Measurements from ENCODE around the gene TMTC1. TPM values are rescaled to one million over a fixed set of nuclear protein-coding genes. Genes with fewer than 3 reads are reported as not detected.
A peak's percentile ranks its signal among the peaks of the same experiment; 100 is the strongest.

Gene TMTC1
- total and polyA plus RNA-seq, 10 donors = 3.4 to 210 (median 137) TPM

DNA sequence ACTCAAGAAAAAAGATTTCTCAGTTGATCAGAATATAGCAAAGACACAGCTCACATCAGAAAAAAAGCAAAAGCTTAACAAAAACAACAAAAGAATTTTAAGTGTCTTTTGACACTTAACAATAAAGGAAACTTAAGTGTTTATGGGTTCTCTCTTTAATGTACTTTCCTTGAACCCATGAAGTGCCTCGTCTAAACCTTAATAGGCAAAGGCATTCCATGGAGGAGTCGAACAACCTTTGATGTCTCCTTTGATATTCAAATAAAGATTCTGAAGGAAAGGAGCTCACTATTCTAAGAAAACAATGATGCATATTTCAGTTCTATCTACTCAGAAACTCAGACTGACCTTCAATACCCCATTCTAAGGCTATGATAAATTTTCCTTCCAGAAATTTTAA is 116.7 kb downstream of the TMTC1 start:
- peaks cover 0 to 6% (median 0%) of the 10 kb centered on the region in 6 donors for H3K36me3 ChIP-seq
- intact Hi-C loops (cut with DNase I; ENCODE audit: low total_unique reads) = no loop called here
- H3K9me3 ChIP-seq = no peaks in the 10 kb centered on the region
- H3K27ac ChIP-seq = peak overlapping the region in 2 of 8 donors; percentile 13 to 51
- H3K27me3 ChIP-seq (replicated peaks in 1 of 7) = no peaks in the 10 kb centered on the region
- no peak overlapping the region for H3K4me3 ChIP-seq
- no peak for TF ChIP-seq POLR2AphosphoS5 (IDR thresholded peaks at IDR 0.05)
- TF ChIP-seq, protein P1, sequence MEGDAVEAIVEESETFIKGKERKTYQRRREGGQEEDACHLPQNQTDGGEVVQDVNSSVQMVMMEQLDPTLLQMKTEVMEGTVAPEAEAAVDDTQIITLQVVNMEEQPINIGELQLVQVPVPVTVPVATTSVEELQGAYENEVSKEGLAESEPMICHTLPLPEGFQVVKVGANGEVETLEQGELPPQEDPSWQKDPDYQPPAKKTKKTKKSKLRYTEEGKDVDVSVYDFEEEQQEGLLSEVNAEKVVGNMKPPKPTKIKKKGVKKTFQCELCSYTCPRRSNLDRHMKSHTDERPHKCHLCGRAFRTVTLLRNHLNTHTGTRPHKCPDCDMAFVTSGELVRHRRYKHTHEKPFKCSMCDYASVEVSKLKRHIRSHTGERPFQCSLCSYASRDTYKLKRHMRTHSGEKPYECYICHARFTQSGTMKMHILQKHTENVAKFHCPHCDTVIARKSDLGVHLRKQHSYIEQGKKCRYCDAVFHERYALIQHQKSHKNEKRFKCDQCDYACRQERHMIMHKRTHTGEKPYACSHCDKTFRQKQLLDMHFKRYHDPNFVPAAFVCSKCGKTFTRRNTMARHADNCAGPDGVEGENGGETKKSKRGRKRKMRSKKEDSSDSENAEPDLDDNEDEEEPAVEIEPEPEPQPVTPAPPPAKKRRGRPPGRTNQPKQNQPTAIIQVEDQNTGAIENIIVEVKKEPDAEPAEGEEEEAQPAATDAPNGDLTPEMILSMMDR (IDR thresholded peaks at IDR 0.05 in 8 of 11, conservative IDR thresholded peaks at IDR 0.05 in 3 of 11) = no peak
- no peak for TF ChIP-seq POLR2A (IDR thresholded peaks at IDR 0.05)
- DNase-seq = no peak
- WGBS, 5 donors = 51 to 74% (median 65%) methylated on average over 2 of the region's 2 CpGs
- peaks cover 0 to 9% (median 0%) of the 10 kb centered on the region in 6 donors for H3K4me1 ChIP-seq

DNA sequence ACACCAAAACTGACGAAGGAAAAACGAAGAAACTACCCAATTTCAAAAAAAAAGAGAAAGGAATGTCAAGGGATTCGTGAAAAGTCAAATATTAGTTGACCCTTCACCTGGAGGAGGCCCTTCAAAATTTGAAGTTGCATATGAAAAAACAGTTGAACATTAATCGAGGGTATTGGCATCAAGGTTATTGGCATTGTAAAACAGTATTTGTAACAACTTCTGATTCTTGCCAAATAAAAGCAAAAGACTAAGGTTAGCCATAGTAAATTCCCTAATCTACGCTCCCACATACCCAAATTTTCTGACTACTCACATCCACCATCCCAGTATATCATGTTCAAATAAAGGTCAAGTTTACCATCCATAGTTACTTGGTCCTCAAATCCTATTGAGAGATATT is 118.6 kb downstream of the TMTC1 start:
- TF ChIP-seq POLR2AphosphoS5 (IDR thresholded peaks at IDR 0.05) (no peak), POLR2A (IDR thresholded peaks at IDR 0.05) (no peak)
- TF ChIP-seq, protein P1 (IDR thresholded peaks at IDR 0.05 in 8 of 11, conservative IDR thresholded peaks at IDR 0.05 in 3 of 11) = no peak
- Histone ChIP-seq H3K4me1 (peaks cover 0 to 9% (median 0%) of the 10 kb centered on the region in 6 donors), H3K36me3 (peaks cover 0 to 4% (median 0%) of the 10 kb centered on the region in 6 donors), H3K27ac (no peak overlapping the region), H3K4me3 (no peak overlapping the region), H3K27me3 (replicated peaks in 1 of 7) (no peaks in the 10 kb centered on the region), H3K9me3 (no peaks in the 10 kb centered on the region)
- DNase-seq = no peak
- intact Hi-C loops (cut with DNase I; ENCODE audit: low total_unique reads) = no loop called here
- 70 to 77% (median 73%) methylated on average over 5 of the region's 5 CpGs for WGBS, 5 donors

DNA sequence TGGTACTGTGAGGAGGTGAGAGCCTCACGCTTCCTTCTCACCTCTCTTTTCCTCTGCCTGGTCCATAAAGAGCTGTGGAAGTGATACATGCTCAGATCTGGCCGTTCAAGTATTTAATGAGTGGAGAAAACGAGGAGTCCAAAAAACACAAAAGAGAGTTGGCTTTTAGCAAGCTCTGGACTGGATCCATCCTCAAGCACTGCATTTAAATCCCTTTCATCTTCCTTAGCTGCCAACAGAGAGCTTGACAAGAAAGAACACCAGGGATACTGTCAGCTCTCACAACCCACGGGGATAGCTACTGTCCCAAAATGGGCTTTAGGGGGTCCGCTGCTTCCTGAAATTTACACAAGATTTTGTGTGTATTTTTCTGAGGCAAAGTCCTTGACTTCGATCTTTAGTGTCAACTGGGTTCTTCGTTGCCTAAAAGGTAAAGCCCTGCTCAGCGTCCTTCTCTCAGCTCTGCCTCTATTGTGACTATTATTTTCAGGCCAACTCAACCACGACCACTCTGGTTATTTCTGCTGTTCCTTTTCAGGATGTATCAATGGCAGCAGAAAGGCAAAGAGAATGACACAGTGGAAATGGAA is 120.9 kb downstream of the TMTC1 start:
- intact Hi-C loops (cut with DNase I; ENCODE audit: low total_unique reads) = no loop called here
- H3K27ac ChIP-seq = peak overlapping the region in 2 of 8 donors; percentile 11 to 21
- H3K4me1 ChIP-seq = peaks cover 0 to 9% (median 0%) of the 10 kb centered on the region in 6 donors
- no peaks in the 10 kb centered on the region for H3K9me3 ChIP-seq
- peaks cover 0 to 22% (median 0%) of the 10 kb centered on the region in 6 donors for H3K36me3 ChIP-seq
- H3K4me3 ChIP-seq = no peak overlapping the region
- WGBS, 5 donors = 76 to 83% (median 78%) methylated on average over 9 of the region's 9 CpGs
- DNase-seq = no peak
- TF ChIP-seq POLR2A (IDR thresholded peaks at IDR 0.05) = no peak
- TF ChIP-seq, protein P1 (IDR thresholded peaks at IDR 0.05 in 8 of 11, conservative IDR thresholded peaks at IDR 0.05 in 3 of 11) = no peak
- TF ChIP-seq POLR2AphosphoS5 (IDR thresholded peaks at IDR 0.05) = no peak
- H3K27me3 ChIP-seq (replicated peaks in 1 of 7) = no peaks in the 10 kb centered on the region

DNA sequence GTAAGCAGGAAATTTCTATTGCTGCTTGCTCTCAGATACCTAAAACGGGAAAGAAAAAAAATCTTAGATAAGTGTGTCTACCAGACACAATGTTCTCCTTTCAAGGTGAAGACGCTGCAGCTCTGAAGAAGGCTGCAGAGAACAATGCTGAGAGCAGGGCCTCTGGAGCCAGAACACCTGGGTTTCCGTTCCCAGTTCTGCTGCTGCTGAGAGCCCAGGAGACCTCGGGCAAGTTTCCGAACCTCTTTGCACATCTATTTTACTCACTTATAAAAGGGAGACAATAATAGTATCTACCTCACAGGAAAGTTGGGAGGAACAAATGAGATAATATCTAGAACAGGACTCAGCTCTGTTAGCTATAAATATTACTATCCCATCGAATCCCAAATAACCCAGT is 122.9 kb downstream of the TMTC1 start:
- intact Hi-C loops (cut with DNase I; ENCODE audit: low total_unique reads) = no loop called here
- no peaks in the 10 kb centered on the region for H3K4me1 ChIP-seq
- TF ChIP-seq POLR2A (IDR thresholded peaks at IDR 0.05) (no peak), POLR2AphosphoS5 (IDR thresholded peaks at IDR 0.05) (no peak)
- TF ChIP-seq, protein P1 (IDR thresholded peaks at IDR 0.05 in 8 of 11, conservative IDR thresholded peaks at IDR 0.05 in 3 of 11) = no peak
- H3K9me3 ChIP-seq = no peaks in the 10 kb centered on the region
- H3K36me3 ChIP-seq = peaks cover 0 to 22% (median 0%) of the 10 kb centered on the region in 6 donors
- no peak overlapping the region for H3K4me3 ChIP-seq
- H3K27me3 ChIP-seq (replicated peaks in 1 of 7) = no peaks in the 10 kb centered on the region
- no peak overlapping the region for H3K27ac ChIP-seq
- WGBS, 5 donors = 77 to 92% (median 87%) methylated on average over 6 of the region's 6 CpGs
- DNase-seq = no peak

All from spleen (tissue), 11 donors.